ENCODE measurements around the gene ATP8A2.
"Not testable (repeated sequence)": the region's sequence is repeated elsewhere in the genome, so short reads cannot be mapped to it uniquely, and the experiment has no call there.

ATP8A2 gene

DNA sequence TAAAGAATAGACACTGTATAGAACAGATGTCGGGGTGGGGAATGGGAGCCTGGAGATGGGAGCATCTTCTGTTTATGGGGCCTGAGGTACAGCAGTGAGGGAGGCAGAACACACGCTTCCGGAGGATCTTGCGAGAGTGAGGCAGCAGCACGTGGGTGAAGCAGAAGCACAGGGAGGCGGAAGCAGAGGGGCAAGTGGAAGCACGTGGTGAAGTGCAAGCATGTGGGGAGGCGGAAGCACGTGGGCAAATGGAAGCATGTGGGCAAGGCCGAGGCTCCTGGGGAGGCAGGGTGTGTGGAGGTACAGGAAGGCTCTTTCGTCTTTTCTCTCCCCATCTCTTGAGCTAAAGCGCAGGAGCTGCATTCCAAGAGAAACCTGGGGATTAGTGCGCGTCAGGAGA is 198.4 kb downstream of the ATP8A2 start:
- no peak for ATAC-seq

DNA sequence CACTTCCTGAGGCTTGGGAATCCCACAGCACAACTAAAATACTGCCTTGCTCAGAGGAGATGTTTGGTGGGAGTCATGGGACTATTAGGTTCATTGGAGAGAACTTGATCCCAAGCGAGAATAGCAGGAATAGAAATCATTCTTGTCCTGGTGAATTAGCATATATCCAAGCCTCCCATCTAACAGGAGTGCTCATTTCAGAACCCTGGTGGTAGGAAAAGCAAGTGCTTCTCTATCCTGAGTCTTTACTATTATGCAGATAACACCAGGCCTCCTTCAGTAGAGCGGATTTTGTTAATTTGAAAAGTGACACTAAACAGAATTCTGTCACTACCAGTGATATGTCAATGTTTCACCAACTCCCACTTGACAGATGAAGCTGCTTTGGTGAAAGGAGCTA is 199.5 kb downstream of the ATP8A2 start:
- ATAC-seq, result no peak

DNA sequence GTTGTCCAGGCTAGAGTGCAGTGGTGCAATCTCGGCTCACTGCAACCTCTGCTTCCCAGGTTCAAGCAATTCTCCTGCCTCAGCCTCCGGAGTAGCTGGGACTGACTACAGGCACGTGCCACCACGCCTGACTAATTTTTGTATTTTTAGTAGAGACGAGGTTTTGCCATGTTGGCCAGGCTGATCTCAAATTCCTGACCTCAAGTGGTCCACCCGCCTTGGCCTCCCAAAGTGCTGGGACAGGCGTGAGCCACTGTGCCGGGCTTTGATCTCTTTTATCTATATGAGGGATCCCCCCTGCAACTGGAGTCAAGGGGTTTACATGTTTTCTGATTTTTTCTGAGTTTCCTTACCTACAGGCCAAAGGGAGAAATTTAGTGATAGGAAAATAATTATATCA is 200.4 kb downstream of the ATP8A2 start:
- not testable (repeated sequence) for ATAC-seq

DNA sequence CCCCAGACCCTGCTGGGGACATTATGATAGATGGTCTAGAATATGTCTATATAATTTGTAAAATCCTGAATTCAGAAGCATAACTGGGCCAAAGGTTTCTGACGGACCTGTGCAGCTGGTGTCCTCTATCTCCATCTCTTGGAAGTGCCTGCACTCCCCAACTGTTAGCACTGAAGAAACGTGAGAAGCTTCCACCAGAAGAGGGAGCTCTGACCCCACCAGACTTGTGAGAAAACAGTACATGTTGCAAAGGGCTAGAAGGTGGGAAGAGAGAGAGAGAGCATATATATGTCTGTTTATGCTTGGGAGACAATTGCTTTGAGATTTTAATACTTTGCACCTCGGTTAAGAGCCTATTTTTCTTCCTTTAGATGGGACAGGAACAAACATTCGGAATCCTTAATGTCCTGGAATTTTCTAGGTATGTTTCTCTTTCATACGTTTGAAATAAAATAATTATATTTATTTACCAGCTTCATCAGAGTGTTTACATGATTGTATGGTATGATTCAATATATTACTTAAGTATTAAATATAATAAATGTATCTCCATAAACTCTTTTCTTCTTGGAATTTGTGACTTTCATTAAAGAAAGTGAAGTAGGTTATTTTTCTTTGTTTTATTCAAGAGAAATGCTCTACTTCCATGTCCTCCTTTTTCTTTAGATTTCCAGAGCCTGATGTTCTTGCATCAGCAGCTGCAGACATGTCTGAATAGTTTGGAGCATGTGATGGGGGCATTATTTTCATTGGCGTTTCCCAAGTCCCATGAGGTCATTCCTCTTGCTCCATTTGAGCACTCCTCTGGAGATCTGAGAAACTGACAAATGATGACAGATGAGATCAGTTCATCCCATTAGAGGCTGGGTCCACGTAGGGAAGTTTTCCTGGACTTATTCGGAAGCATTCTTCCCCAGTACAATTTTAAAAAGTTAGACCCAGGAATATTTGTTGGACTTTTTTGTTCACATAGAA is 202.9 kb downstream of the ATP8A2 start:
- peak in 1 of 2 donors; percentile 53 for ATAC-seq

DNA sequence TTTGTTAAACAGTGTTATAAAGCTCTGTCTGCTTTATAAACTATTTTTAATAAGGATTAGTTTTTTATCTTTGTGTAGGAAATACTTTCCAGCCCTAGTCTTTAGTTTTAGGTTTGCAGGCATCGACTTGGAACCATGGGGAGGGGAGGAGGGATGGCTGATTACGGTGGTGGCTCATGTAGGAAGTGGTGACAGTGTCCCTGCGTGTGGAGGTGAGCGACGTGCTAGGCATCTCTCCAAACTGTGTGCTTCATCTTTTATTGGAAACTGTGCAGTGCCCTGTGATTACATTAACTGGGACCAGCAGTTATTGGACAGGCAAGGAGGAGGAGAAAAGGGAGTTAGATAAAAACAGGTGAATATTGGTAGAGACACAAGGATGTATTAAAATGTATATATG is 203.8 kb downstream of the ATP8A2 start:
- no peak for ATAC-seq

DNA sequence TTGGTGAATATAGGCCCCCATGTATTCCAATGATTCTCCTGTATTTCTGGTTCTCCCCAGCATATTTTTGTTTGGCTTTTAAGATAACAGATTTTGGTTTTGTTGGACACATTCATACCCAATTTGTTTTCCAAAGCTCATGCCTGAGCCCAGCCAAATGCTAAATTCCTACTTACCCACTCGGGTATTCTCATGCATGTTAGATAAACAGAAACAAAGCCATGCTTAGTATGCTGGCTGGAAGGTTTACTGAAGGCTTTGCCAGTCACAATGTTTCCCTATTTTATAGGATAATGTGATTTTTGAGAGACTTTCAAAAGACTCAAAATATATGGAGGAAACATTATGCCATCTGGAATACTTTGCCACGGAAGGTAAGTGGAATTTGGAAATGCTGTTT is 206.8 kb downstream of the ATP8A2 start:
- no peak for ATAC-seq

DNA sequence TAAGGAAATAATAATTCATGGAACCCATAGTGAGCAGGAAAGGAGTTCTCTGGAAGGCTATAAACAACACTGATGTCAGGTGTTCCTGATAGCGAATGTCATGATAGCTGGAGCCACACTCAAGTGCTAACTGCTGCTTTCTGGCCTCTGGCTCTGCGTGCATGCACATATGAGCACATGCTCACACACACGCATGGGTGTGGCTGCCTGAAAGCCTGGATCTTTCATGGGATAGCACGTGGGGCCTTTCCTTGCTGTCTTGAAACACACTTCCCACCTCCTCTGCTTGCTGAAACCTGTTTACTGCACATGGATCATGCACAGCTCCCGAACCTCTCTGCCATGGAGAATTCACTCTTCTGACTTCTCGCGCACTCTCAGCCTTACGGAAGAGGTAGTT is 207.4 kb downstream of the ATP8A2 start:
- no peak for ATAC-seq

DNA sequence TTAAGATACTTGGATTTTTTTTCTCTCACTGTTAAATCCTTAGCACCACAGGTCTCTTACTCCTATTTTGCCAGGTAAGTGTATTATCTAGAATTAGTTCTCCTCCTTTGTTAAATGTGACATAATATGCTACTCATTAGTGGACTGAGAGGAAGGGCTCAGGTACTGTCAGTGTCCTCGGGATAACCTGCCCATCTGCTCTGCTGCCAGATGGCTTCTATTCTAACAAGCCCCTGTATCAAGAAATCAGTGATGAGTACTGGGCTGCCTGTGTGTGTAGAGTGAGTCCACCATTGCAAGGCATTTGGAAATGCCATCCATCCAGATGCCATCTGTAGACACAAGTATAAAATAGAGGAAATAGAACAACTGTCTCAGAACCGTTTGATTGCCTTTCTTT is 209.6 kb downstream of the ATP8A2 start:
- no peak for ATAC-seq

DNA sequence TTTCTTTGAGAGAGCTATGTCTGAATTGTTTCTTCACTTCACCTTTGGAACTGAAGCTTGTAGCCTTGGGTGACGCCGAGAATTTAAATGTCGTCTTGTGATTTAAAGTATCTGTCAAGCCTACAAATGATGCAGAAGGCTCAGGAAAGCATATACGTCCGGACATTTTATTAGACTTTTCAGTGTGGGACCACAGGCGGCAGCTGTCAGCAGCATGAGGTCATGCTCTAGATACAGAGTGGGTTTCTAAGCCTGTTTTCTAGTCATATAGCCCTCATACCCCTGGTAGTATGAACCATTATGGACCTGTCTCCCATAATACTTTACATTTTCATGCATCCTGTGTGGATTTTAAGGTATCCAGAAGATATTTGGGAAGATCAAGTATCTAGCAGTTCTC is 212.3 kb downstream of the ATP8A2 start:
- no peak for ATAC-seq

DNA sequence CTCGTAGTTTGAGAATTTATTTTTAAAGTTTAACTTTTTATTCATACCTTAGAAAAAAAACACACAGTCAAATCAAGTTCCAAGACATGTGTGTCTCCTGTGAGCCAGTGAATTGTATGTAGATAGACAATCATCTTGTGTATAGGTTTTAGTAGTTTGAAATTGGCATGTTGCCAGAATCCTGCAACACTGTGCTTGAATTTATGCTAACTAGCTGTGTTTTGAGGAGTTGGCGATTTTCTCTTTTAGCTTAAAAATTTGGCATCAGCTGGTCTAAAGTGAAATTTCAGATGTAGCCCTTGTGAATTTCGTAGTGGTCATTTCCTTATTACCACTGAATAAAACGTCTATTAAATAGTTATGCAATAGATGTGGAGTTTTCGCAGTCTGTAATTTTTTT is 213.2 kb downstream of the ATP8A2 start:
- no peak for ATAC-seq

DNA sequence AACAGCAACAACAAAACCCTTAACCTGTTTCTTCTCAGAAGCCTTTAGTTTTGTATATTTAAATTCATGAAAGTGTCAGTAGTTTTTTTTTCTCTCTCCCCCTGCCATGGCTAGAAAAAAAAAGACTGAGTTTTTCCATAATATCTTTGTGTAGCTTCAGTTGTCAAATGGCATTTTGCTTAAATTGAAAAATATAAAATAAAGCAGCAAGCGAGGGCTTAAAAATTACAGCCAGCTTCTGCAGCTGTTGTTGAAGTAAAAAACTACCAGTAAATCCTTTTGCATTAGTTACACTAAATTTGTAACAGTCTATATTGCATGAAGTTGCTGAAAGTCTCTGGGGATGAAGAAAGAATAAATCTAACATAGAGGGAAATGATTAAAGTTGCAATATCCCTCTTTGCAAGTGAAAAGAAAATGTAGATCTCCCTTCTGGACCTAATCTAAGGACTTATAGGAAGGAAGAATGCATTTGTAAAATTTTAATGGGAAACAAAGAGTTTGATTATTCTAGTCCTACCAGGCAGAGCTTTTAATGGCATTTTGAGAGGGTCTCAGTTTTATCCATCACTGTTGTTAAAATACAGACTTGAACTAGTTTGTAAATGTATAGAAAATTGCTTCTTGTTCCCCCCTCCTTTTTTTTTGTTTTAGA is 215.7 kb downstream of the ATP8A2 start:
- no peak for ATAC-seq

DNA sequence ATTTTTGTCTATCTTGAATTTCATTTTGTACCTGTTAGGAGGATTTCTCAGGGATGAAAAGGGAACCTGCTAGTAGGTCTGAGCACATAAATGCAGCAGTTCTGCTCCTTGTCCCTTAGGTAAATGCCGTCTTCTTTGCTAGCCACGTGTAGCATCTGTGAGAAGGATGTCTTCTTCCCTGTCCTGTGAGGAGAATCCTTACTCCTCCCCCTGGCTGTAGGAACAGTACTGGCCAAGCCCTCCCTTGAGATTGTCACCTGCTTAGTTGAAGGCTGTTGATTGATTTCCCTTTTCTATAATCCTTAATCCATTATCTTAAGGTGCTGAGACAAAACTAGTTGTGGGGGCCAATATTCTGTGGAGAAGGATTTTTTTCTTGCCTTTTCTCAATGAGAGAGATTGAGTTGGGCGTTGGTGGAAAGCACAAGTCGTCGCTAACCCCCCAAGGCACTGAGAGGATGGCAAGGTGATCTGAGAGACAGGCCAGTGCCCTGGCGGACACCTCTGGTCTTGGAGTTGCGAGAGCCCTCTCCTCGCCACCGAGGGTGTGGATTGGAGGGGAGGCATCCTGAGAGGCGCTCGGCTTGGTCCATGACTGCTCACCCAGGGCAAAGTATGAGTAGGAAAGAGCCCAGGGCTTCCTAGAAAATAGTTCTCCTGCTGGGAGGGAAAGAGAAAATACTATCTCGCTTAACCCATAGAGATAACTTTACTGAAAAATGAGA is 216.7 kb downstream of the ATP8A2 start:
- no peak for ATAC-seq

DNA sequence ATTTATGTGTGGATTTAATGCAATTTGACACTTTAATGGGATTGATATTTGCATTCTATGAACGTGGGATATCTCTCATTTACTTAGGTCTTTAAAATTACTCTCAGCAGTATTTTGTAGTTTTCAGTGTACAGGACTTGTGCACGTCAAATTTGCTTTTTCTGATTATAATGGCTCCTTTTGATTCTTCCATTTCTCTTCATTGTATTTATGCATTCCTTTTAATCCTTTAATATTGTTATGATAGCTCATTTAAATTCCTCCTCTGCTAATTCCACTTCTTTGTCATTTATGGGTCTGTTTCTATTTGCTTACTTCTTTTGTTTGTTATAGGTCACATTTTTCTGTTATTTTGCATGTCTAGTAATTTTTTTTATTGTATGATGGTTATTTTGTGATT is 226.6 kb downstream of the ATP8A2 start:
- ATAC-seq, result no peak

DNA sequence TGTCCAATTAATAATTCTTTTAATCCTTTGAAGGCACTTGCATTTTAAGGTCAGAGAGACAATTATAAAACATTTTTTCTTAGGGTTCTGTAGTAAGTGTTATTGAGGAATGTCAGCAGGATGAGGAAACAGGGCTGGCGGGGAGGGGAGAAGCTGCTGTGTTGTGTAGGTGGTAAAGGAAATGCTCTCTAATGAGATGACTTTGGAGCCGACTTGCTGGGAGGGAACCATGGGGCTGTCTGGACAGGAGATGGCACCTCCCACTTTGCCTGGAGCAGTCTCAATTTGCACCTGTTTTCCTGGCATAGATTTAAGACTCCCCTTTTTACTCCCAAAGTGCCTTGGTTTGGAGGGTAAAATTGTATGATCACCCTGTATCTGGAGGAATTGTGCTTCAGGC is 230.4 kb downstream of the ATP8A2 start:
- no peak for ATAC-seq

DNA sequence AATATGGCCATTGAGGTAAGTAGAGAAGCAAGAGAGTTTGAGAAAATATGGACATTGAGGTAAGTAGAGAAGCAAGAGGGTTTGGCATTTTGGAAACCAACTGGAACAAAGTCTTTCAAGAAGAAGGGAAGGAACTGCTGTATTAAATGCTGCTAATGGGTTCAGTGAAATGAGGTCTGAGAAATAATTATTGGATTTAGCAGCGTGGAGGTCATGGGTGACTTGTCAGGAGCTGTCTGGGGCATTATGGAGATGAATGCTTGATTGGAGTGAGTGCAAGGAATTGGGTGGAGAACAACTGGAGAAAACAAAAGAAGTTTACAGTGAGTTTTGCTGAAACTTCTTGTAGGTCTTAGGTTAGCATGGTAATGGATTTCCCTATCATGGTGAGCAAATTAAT is 232.3 kb downstream of the ATP8A2 start:
- no peak for ATAC-seq

DNA sequence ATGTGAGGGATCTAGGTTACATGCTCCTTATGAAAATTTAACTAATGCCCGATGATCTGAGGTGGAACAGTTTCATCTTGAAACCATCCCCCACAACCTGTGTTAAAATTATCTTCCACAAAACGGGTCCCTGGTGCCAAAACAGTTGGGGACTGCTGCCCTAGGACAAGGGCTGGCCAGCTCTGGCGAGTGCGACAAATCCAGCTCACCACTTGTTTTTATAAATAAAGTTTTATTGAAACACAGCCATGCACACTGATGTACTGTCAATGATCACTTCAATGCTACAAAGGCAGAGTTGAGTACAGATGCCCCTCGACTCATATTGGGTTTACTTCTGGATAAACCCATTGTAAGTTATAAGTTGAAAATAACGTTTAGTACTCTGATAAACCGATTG is 235.3 kb downstream of the ATP8A2 start:
- ATAC-seq, result no peak

DNA sequence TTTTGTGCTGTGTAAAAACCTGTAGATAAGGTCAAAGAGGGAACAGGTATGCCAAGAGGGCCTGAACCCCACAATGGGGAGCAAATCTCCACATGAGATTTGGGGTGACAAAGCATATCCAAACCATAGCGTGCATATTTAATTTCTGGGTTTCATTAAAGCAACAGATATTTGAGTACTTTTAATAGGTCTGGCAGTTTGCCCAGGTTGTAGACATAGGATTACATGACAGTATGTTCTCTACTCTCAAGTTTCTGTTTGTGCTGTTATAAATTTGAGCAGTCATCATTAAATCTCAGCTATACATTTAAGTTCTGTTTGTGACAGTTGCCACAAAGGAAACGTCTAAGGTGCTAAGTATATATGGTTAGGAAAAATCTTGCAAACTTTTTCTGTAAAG is 236.4 kb downstream of the ATP8A2 start:
- no peak for ATAC-seq

DNA sequence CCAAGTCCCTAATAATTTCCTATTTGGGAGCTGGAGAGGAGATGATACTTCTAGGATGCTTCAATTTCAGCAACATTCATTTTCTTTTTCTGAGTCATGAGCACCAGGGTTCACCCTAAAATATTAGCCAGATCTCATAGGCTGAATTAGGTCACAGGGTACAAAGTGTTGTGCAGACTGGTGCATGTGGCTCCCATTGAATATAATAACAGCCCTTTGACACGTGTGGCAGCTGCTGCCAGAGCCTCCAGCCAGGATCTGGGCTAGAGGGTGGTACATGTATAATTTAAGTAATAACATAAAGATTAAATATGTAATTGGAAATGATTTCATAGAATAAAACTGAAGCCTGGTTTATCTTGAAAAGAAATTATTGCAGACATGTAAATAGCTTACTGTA is 244.9 kb downstream of the ATP8A2 start:
- no peak for ATAC-seq

DNA sequence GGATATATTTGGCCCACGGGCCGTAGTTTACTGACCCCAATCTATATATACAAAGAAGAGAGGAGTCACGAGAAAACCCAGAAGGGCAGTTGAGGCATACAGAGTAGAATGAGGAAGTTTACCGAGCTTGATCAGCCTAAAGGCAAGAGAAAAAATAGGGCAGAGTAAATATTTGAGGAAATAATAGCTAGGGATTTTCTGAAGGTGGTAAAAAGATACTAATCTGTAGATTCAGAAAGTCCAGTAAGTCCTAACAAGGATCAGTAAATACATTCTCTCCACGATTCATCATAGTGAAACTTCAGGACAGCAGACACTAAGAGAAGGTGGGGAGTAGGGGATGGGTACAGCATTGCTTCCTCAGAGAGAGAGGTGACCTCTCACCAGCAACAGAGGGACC is 248.1 kb downstream of the ATP8A2 start:
- ATAC-seq, result no peak

DNA sequence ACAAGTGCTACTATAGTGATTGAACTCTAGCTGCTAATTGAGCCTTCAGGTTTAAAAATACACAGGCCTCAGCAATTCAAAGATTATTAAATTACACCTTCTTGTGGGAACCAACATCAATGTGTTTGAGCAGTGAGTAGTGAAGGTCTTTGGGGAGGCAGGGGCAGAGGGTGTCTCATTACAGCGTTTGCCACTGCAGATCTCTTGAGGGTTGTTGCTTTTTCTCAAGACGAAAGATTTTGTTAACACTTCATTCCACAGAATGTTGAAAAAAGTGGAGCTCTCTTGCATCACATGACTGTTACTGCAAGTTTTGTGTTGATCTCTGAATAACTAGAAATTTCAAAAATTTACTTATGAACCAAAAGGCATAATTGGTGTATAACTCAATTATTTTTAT is 253.6 kb downstream of the ATP8A2 start:
- no peak for ATAC-seq

DNA sequence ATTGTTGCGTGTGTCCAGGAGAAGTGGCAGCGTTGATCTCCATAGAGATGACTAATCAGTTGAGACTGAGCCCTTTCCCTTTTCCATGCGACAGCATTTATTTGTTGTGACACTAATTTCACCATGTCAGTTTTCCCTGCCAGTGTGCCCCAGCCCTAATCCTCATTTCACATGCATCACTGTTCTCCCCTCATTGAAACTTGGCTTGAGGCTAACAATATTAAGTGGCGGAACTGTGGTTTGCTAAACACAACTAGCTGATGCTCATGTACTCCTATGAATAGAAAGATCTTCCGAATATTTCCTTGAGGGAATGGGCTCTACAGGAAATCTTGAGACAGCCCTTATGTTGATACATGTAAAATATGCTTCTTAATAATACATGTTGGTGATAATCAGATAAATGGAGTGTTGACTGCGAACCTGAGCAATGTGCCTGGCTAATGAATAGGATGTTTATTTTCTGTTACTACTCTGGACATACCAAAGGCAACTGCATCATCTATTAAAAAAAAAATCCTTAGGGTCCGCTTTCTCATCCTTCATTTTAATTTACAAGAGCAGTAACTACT is 258.6 kb downstream of the ATP8A2 start:
- no peak for ATAC-seq

DNA sequence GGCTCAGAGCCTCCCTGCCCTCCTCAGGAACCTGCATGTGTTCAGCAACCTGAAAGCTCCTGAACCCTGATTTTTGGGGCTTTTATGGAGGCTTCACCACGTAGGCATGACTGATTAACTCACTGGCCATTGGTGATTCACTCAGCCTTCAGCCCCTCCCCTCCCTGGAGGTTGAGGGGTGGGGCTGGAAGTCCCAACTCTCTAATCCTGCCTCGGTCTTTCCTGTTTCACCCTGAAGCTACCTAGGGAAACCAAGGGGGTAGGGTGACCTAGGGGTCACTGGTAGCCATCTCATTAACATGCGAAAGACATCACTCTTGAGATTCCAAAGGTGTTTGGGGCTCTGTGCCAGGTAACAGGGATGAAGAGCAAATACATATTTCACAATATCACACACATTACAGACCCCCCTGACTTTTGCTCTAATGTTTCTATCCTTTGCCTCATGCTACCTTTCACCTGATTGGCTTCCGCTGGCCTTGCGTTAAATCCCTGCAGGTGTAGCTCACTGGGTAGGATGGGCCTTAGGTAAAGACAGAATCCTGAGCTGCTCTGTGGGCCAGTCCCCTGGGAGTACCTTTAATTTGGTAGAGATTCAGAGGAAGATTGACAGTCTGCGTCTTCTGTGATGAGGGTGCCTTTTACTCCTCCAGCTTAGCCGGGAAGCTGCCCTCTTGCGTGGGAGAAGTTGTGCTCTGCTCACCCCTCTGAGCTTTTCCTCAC is 260.6 kb downstream of the ATP8A2 start:
- no peak for ATAC-seq

DNA sequence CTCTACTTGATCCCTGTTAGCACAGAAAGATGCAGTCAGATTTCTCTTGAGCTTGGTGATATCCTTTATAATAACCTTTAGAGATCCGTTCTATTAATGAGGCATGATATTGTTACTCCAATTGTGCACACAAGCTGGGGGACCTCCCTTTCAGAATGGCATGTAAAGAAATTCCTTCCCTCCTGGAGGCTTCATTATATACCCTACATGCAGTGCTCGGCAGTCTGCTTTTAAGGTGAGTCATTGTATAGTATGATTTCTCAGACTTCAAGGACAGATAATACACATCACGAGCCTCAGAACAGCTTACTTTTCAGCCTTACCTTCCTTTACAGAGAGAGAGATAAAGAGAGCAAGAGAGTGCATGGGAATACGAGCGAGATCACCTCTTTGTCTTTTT is 261.3 kb downstream of the ATP8A2 start:
- no peak for ATAC-seq
